ENCODE results near the gene CREB3L2.
"Not testable (repeated sequence)": the region's sequence is repeated elsewhere in the genome, so short reads cannot be mapped to it uniquely, and the experiment has no call there.

Gene CREB3L2

GRCh38 chr7:137935884-137936508, 65.9 kb downstream of the CREB3L2 start:
- DNase-seq (ENCODE audit: low spot score) (no peak), FAIRE-seq (peak; percentile 7)

GRCh38 chr7:137934941-137935883, 66.7 kb downstream of the CREB3L2 start:
- FAIRE-seq (no peak), DNase-seq (ENCODE audit: low spot score) (no peak)

- no peak for FAIRE-seq
Observed at GRCh38 chr7:137934176-137934826, 67.6 kb downstream of the CREB3L2 start.

GRCh38 chr7:137933270-137934017, 68.4 kb downstream of the CREB3L2 start:
- no peak for FAIRE-seq
- DNase-seq (ENCODE audit: low spot score): no peak

More at GRCh38 chr7:137934176-137934826, 67.6 kb downstream of the CREB3L2 start:
- DNase-seq (ENCODE audit: low spot score): no peak

DNA sequence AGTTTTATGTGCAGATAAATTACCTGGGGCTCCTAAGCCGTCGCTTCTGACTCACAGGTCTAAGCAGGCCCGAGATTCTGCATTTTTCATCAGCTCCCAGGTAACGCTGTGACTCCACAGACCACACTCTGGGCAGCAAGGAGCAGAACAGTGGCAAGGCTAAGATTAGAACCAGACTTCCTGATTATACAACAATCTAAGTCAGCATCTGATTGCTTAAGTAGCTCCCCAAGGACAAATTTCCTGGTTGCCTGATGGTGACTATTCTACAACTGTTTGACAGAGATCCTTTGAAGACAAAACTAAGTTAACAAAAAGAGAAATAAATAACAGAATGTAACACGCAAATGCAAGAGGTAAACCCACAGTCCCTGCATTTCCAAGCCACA, 69.0 kb downstream of the CREB3L2 start:
- FAIRE-seq: peak; percentile 81

GRCh38 chr7:137931823-137932222, 70.1 kb downstream of the CREB3L2 start:
- DNase-seq (ENCODE audit: low spot score) (peak; percentile 43), FAIRE-seq (peak; percentile 84)

More for the DNA sequence above, 69.0 kb downstream of the CREB3L2 start:
- DNase-seq (ENCODE audit: low spot score): peak; percentile 78

DNA sequence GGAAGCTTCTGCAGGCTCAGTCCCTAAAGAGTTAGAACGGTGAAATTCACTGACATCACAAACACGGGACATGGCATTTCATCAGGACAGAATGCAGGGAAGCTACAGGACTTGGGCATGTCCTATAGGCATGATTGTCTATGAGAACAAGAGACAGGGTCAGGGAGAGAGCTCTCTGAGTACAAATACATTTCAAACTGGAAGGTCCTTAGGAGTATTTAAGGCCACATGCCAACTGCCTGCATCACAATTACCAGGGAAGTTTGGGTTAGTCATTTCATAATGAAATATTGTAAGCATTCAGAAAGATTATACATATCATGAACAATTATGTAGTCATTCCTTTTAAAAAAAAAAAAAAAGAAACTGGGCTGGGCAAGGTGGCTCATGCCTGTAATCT, 71.3 kb downstream of the CREB3L2 start:
- DNase-seq (ENCODE audit: low spot score) (peak; percentile 89), FAIRE-seq (peak; percentile 84)

DNA sequence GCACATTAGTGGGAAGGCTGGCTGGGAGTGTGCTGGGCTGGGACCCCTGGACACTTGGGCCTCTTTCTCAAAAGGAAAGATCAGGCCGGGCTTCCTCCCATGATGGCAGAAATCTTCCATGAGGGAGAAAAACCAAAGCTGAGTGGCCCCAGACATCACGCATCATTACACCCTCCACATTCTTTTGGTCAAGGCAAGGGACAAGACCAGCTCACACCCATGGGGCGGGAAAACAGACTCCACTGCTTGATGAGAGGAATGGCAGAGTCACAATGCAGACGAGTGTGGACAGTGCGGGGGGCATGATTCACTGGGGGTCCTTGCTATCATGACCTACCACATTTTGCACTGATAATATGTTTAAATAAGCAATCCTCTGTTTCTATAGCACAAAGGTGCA, 73.3 kb downstream of the CREB3L2 start:
- FAIRE-seq (peak; percentile 85), DNase-seq (ENCODE audit: low spot score) (peak; percentile 87)

DNA sequence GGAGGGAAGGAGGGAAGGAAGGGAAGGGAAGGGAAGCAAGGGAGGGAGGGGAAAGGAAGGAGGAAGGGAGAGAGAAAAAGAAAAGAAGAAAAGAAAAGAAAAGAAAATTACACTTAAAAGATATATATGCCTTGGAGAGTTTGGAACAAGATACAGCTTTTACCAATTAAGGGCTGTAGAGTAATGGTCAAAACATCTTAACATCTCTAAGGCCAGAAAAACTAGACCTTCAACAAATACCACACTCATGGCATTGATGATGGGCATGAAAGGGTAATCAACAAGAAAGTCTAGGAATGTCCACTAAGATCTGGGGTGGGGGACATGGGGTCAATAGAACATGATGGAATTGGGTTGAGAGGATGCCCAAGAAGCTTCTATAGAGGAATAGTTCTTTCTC, 74.5 kb downstream of the CREB3L2 start:
- FAIRE-seq (no peak), DNase-seq (ENCODE audit: low spot score) (no peak)

DNA sequence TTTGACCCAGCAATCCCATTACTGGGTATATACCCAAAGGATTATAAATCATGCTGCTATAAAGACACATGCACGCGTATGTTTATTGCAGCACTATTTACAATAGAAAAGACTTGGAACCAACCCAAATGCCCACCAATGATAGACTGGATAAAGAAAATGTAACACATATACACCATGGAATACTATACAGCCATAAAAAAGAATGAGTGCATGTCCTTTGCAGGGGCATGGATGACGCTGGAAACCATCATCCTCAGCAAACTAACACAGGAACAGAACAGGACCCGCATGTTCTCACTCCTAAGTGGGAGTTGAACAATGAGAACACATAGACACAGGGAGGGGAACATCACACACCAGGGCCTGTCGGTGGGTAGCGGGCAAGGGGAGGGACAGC, 75.7 kb downstream of the CREB3L2 start:
- not testable (repeated sequence) for FAIRE-seq; DNase-seq (ENCODE audit: low spot score)

- no peak for FAIRE-seq
- no peak for DNase-seq (ENCODE audit: low spot score)
Observed at GRCh38 chr7:137925754-137926153, 76.1 kb downstream of the CREB3L2 start.

GRCh38 chr7:137925091-137925490, 76.8 kb downstream of the CREB3L2 start:
- FAIRE-seq (no peak), DNase-seq (ENCODE audit: low spot score) (no peak)

GRCh38 chr7:137923380-137923779, 78.5 kb downstream of the CREB3L2 start:
- FAIRE-seq: peak; percentile 95

DNA sequence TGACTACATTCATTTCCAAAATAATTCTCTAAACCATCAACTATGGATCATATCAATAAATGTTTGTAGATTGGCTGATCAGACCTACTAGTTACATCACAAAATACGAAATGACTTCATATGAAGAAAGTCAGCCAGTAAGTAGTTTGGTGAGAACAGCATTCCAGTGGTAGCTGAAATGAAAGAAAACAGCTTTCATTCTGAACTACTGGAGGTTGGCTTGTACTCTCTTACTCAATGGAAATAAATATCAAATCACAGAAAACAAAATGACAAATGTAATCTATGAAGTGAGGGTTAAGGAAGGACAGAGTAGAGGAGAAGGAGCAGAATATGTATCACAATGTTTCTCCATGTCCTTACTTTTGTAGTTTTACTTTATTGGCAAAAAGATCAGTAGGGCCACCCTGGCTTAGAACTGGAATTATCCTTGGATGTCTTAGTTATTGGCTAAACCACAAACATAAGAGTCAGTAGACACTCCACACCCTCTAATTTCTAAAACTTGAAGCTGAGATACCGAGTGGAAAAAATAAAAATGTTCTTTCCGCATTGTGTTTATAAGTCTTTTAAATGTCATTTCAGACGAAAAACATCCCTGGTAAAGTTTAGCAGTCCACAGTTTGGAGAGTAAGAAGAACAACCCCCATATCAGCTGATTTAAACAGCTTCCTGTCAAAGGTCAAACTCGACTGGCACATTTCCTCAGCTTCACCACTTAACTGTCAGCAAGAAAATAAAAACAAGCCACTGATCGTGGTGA, 81.1 kb downstream of the CREB3L2 start:
- no peak for FAIRE-seq
- no peak for DNase-seq (ENCODE audit: low spot score)

More at GRCh38 chr7:137923380-137923779, 78.5 kb downstream of the CREB3L2 start:
- DNase-seq (ENCODE audit: low spot score): peak; percentile 97

- peak; percentile 29 for DNase-seq (ENCODE audit: low spot score)
- FAIRE-seq: no peak
Observed at GRCh38 chr7:137919987-137920386, 81.9 kb downstream of the CREB3L2 start.

DNA sequence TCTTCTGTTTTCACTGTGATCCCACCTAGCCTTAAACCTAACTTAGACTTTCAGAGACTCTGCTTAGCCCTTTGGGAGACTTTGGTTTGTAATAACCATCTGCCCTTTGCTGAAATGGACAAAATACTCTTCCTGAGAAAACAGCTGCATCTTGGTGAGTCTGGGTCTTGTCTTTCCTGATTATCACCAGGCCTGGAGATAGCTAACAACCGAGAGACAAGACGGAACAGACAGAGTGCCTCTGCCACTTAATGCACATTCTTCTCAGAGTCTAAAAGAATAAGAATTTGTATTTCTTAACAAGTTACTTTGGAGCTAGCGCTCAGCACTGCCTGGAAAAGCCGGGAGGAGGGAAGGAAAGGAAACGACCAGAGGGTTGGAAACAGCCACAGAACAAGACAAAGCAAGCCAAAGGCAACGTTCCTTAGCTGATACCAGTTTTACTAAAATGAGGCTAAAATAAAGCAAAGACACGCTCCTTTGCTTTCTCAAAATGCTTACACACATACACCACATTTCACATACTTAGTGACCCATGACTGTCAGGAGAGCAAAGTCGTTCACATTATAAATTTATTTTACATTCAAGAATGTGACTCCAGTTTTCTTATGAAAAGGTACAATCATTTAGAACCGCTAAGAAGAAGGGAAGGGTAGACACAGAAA, 84.8 kb downstream of the CREB3L2 start:
- FAIRE-seq: peak; percentile 97

GRCh38 chr7:137916564-137916963, 85.3 kb downstream of the CREB3L2 start:
- DNase-seq (ENCODE audit: low spot score): no peak
- no peak for FAIRE-seq

More for the DNA sequence above, 84.8 kb downstream of the CREB3L2 start:
- peak; percentile 86 for DNase-seq (ENCODE audit: low spot score)

- peak; percentile 45 for DNase-seq (ENCODE audit: low spot score)
- FAIRE-seq: peak; percentile 87
Observed at GRCh38 chr7:137915266-137915665, 86.6 kb downstream of the CREB3L2 start.

DNA sequence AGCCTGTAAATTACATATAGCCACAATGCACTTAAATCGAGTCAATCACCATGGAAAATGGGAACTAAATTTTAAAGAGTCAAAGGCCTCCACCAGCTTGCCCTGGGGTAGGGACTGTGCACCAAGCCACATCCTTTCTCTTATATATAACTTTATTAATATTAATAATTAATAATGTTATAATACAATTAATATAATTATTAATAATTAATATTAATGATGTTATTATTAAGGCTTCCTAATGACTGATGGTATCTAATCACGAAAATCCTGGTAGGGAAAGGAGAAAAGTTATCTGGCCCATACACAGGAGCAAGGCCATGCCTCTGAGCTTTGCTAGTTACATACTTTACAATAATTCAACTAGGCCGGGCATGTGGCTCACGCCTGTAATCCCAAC, 87.9 kb downstream of the CREB3L2 start:
- FAIRE-seq: no peak
- DNase-seq (ENCODE audit: low spot score): no peak

DNA sequence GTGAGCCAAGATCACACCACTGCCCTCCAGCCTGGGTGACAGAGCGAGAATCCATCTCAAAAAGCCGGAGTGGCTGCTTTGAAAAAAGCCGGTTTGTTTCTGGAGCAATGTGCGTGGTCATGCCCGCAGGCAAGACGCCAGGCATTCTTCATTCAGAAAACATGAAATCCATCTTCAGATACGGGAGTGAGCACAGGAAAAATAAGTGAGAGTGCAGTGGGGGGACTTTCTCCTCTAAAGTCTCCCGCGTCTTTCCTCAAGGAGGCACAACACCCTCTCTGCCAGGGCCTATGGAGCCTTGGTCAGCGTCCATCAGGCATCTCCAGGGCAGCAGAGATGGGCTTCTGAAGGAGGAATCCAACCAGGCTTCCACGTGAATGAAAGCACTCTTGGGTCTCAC, 92.8 kb downstream of the CREB3L2 start:
- FAIRE-seq (no peak), DNase-seq (ENCODE audit: low spot score) (no peak)

All from RCC 7860 (cell line).